ENCODE results near the gene NAA16. TPM values are rescaled to one million over a fixed set of nuclear protein-coding genes. Genes with fewer than 3 reads are reported as not detected.
A peak's percentile ranks its signal among the peaks of the same experiment; 100 is the strongest.

The NAA16 gene
- total RNA-seq, 1 donor = 8.3 TPM

DNA sequence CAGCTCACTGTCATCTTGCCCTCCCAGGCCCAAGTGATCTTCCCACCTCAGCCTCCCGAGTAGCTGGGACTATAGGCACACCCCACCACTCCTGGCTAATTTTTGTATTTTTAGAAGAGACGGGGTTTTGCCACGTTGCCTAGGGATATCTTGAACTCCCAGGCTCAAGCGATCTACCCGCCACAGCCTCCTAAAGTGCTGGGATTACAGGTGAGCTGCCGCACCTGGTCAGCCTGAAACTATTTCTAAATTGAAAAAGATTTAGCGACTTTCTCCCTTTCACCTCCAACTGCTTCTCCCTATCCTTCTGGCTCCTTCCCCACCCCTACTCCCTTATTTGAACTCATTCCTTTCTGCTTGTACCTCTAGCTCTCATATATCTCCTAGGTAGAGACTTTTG, 19.8 kb upstream of the NAA16 start:
- TF ChIP-seq, protein P1, sequence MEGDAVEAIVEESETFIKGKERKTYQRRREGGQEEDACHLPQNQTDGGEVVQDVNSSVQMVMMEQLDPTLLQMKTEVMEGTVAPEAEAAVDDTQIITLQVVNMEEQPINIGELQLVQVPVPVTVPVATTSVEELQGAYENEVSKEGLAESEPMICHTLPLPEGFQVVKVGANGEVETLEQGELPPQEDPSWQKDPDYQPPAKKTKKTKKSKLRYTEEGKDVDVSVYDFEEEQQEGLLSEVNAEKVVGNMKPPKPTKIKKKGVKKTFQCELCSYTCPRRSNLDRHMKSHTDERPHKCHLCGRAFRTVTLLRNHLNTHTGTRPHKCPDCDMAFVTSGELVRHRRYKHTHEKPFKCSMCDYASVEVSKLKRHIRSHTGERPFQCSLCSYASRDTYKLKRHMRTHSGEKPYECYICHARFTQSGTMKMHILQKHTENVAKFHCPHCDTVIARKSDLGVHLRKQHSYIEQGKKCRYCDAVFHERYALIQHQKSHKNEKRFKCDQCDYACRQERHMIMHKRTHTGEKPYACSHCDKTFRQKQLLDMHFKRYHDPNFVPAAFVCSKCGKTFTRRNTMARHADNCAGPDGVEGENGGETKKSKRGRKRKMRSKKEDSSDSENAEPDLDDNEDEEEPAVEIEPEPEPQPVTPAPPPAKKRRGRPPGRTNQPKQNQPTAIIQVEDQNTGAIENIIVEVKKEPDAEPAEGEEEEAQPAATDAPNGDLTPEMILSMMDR (IDR thresholded peaks at IDR 0.05; ENCODE audit: extremely low read depth, low read depth, low read length) = no peak
- H3K4me1 ChIP-seq (ENCODE audit: insufficient read depth, low read length) = no peaks in the 10 kb centered on the region
- H3K4me3 ChIP-seq (ENCODE audit: insufficient read depth, low read length) = no peak overlapping the region
- no peaks in the 10 kb centered on the region for H4K20me1 ChIP-seq (ENCODE audit: insufficient read depth, low read length)
- H3K27me3 ChIP-seq (ENCODE audit: insufficient read depth, low read length) = no peaks in the 10 kb centered on the region
- no peak overlapping the region for H3K27ac ChIP-seq (ENCODE audit: low read depth, low read length)
- H2AFZ ChIP-seq (ENCODE audit: low read length) = no peak overlapping the region
- no peak overlapping the region for H3K4me2 ChIP-seq (ENCODE audit: insufficient read depth, low read length)
- H3K79me2 ChIP-seq (ENCODE audit: insufficient read depth, low read length) = no peaks in the 10 kb centered on the region
- H3K9me3 ChIP-seq (ENCODE audit: low read depth, low read length) = no peaks in the 10 kb centered on the region
- DNase-seq (ENCODE audit: insufficient read length, low spot score, missing footprints) = no peak
- no peaks in the 10 kb centered on the region for H3K36me3 ChIP-seq (ENCODE audit: insufficient read depth, low read length)

DNA sequence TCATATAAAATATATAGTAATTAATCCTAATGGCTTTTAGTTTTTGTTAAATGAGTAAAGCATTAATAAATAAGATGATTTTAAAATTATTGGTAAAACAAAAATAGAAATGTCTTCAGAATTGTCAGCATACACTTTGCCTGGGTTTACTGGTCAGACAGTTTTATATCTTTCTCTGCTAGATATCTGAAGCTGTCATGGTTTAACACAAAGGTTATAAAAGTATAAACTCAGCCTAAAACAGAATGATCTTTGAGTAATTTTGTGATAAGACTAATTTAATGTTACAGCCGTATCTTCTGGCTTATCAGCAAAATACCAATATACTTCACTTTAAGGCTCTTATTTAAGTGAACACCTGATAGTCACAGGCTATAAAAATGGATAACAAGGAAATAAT, 17.8 kb upstream of the NAA16 start:
- Histone ChIP-seq H3K27me3 (ENCODE audit: insufficient read depth, low read length) (no peaks in the 10 kb centered on the region), H3K79me2 (ENCODE audit: insufficient read depth, low read length) (no peaks in the 10 kb centered on the region), H3K4me3 (ENCODE audit: insufficient read depth, low read length) (no peak overlapping the region), H3K9me3 (ENCODE audit: low read depth, low read length) (no peaks in the 10 kb centered on the region), H3K4me1 (ENCODE audit: insufficient read depth, low read length) (no peaks in the 10 kb centered on the region), H3K36me3 (ENCODE audit: insufficient read depth, low read length) (no peaks in the 10 kb centered on the region), H2AFZ (ENCODE audit: low read length) (no peak overlapping the region), H3K4me2 (ENCODE audit: insufficient read depth, low read length) (no peak overlapping the region), H4K20me1 (ENCODE audit: insufficient read depth, low read length) (no peaks in the 10 kb centered on the region), H3K27ac (ENCODE audit: low read depth, low read length) (no peak overlapping the region)
- no peak for DNase-seq (ENCODE audit: insufficient read length, low spot score, missing footprints)
- TF ChIP-seq, protein P1 (IDR thresholded peaks at IDR 0.05; ENCODE audit: extremely low read depth, low read depth, low read length) = no peak

DNA sequence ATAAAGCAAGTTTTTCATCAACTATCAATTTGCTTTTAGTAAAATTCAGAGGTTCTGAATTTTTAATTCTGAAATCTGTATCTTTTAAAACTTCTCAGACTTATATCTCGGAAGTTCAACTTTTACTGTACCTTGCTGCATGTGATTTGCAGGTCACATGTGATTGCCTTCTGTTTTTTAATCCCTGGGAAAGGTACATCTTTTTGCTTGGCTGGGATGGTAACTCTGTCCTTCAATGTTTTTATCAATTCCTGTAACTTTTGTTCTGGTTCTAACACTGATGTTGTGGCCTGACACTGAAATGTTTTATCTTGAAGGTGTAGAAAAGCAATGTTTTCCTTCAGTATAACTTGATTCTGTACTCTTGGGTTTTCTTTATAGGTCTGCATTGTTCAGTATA, 16.2 kb upstream of the NAA16 start:
- H3K27me3 ChIP-seq (ENCODE audit: insufficient read depth, low read length) = no peaks in the 10 kb centered on the region
- H3K27ac ChIP-seq (ENCODE audit: low read depth, low read length) = no peak overlapping the region
- no peak overlapping the region for H3K4me3 ChIP-seq (ENCODE audit: insufficient read depth, low read length)
- no peaks in the 10 kb centered on the region for H3K9me3 ChIP-seq (ENCODE audit: low read depth, low read length)
- H3K79me2 ChIP-seq (ENCODE audit: insufficient read depth, low read length) = no peaks in the 10 kb centered on the region
- no peaks in the 10 kb centered on the region for H3K4me1 ChIP-seq (ENCODE audit: insufficient read depth, low read length)
- no peak for DNase-seq (ENCODE audit: insufficient read length, low spot score, missing footprints)
- no peaks in the 10 kb centered on the region for H3K36me3 ChIP-seq (ENCODE audit: insufficient read depth, low read length)
- no peak overlapping the region for H3K4me2 ChIP-seq (ENCODE audit: insufficient read depth, low read length)
- H2AFZ ChIP-seq (ENCODE audit: low read length) = peak overlapping the region; percentile 2
- H4K20me1 ChIP-seq (ENCODE audit: insufficient read depth, low read length) = no peaks in the 10 kb centered on the region
- TF ChIP-seq, protein P1 (IDR thresholded peaks at IDR 0.05; ENCODE audit: extremely low read depth, low read depth, low read length) = no peak

DNA sequence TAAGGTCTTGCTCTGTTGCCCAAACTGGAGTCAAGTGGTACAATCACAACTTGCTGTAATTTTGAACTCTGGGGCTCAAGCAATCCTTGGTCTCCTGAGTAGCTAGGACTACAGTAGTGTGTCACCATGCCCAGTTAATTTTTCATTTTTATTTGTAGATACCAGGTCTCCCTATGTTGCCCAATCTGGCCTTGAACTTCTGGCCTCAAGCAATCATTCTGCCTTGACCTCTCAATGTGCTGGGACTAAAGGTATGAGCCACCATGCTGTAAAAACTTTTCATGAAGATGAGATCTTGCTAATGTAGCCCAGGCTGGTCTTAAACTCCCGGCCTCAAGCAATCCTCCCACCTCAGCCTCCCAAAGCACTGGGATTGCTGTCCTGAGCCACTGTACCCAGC, 15.1 kb upstream of the NAA16 start:
- Histone ChIP-seq H3K4me3 (ENCODE audit: insufficient read depth, low read length) (no peak overlapping the region), H2AFZ (ENCODE audit: low read length) (no peak overlapping the region), H3K9me3 (ENCODE audit: low read depth, low read length) (no peaks in the 10 kb centered on the region), H3K27me3 (ENCODE audit: insufficient read depth, low read length) (no peaks in the 10 kb centered on the region), H4K20me1 (ENCODE audit: insufficient read depth, low read length) (no peaks in the 10 kb centered on the region), H3K4me2 (ENCODE audit: insufficient read depth, low read length) (no peak overlapping the region), H3K79me2 (ENCODE audit: insufficient read depth, low read length) (no peaks in the 10 kb centered on the region), H3K36me3 (ENCODE audit: insufficient read depth, low read length) (no peaks in the 10 kb centered on the region), H3K27ac (ENCODE audit: low read depth, low read length) (no peak overlapping the region), H3K4me1 (ENCODE audit: insufficient read depth, low read length) (no peaks in the 10 kb centered on the region)
- no peak for DNase-seq (ENCODE audit: insufficient read length, low spot score, missing footprints)
- TF ChIP-seq, protein P1 (IDR thresholded peaks at IDR 0.05; ENCODE audit: extremely low read depth, low read depth, low read length) = no peak
